Activated naive CD4-positive, alpha-beta T cell treated with anti-CD3 and anti-CD28 coated beads for 36 hours (primary cell): ENCODE measurements around the gene HECTD1. TPM values are rescaled to one million over a fixed set of nuclear protein-coding genes. Genes with fewer than 3 reads are reported as not detected.

ENCODE experiments used
- CTCF ChIA-PET: fragments of 350-600 bp; sonication (Branson Sonifier 250); formaldehyde crosslinking; loops from one replicate; lab custom pipeline; 2021; ENCODE audit warnings: antibody characterized with exemption; lab: Charles Lee
- DNase-seq: peaks from one replicate; pipeline ENCODE4 v3.0.0-alpha.2; 2020
- H3K27ac Mint-ChIP-seq: one replicate; pipeline ENCODE4 v1.8.0; 2021; ENCODE audit warnings: mild to moderate bottlenecking, mixed read lengths
- H3K27me3 Mint-ChIP-seq: one replicate; pipeline ENCODE4 v1.8.0; 2021; ENCODE audit warnings: low read depth, mixed read lengths
- H3K36me3 Mint-ChIP-seq: one replicate; pipeline ENCODE4 v1.8.0; 2021; ENCODE audit warnings: low read depth, mixed read lengths
- H3K4me1 Mint-ChIP-seq: one replicate; pipeline ENCODE4 v1.8.0; 2021; ENCODE audit warnings: low read depth, mixed read lengths
- H3K4me3 Mint-ChIP-seq: one replicate; pipeline ENCODE4 v1.8.0; 2021; ENCODE audit warnings: mild to moderate bottlenecking, moderate library complexity, mixed read lengths
- H3K9me3 Mint-ChIP-seq: one replicate; pipeline ENCODE4 v1.8.0; 2021; ENCODE audit warnings: mixed read lengths
- intact Hi-C: fragments of 100-400 bp; cut with micrococcal nuclease; formaldehyde crosslinking; loops from one replicate; pipeline ENCODE4 v1.15.1; 2023
- total RNA-seq, 2 experiments: library from RNA; stranded (reverse); gene quantifications; one replicate each; pipeline ENCODE4 v1.2.3, GENCODE V29; 2021

The HECTD1 gene
- total RNA-seq, 2 experiments from 2014 or later, result 61.5 to 64.1 TPM

DNA sequence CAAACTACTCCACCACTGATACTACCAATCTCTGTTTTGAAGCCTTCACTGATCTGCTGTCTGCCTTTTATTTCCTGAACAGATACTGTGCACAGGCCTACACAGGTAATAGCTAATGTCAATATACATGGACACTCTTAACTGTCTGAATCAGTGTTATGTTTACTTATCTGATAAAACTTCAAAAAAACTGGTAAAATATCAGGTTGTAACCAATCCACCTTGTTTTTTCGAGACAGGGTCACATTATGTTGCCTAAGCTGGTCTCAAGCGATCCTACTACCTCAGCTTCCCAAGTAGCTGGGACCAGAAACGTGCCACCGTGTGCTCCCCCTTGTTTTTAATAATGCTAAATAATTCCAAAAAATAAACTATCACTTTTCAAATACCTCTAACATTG, 43.5 kb downstream of the HECTD1 start:
- no peak overlapping the region for H3K4me3 Mint-ChIP-seq
- no peaks in the 10 kb centered on the region for H3K9me3 Mint-ChIP-seq
- CTCF ChIA-PET, result interaction anchor here (0.6 to 1.0 kb wide), 2 partner anchors 126 to 275 kb away, joined by 3 read pairs; no protein-coding TSS in a partner anchor
- no peak for DNase-seq
- H3K27ac Mint-ChIP-seq, result no peak overlapping the region
- H3K36me3 Mint-ChIP-seq, result peaks cover 31% of the 10 kb centered on the region
- no peaks in the 10 kb centered on the region for H3K4me1 Mint-ChIP-seq
- H3K27me3 Mint-ChIP-seq, result no peaks in the 10 kb centered on the region
- intact Hi-C loops, result no loop called here

DNA sequence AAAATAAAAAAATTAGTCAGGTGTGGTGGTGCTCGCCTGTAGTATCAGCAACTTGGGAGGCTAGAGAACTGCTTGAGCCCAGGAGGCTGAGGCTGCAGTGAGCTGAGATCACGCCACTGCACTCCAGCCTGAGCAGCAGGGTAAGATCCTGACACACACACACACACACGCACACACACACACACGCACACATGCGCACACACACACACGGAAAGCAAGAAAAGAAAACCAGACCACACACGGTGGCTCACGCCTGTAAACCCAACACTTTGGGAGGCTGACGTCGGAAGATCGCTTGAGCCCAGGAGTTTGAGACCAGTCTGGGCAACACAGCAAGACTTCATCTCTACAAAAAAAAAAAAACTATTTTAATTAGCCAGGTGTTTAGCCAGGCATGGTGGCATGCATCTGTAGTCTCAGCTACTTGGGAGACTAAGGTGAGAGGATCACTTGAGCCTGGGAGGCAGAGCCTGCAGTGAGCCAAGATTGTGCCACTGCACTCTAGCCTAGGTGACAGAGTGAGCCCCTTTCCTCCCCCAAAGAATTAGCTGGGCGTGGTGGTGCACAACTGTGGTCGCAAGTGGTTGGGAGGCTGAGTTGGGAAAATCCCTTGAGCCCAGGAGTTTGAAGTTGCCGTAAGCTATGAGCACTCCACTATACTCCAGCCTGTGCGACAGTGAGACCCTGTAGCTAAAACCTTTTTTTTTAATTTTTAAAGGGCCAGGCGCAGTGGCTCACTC, 44.5 kb downstream of the HECTD1 start:
- DNase-seq, result no peak
- Mint-ChIP-seq H3K36me3 (peaks cover 31% of the 10 kb centered on the region), H3K4me3 (no peak overlapping the region), H3K27me3 (no peaks in the 10 kb centered on the region), H3K27ac (no peak overlapping the region), H3K9me3 (no peaks in the 10 kb centered on the region), H3K4me1 (no peaks in the 10 kb centered on the region)
- intact Hi-C loops, result no loop called here
- CTCF ChIA-PET, result interaction anchor here (1.0 kb wide), 1 partner anchor 125 kb away, joined by 3 read pairs; no protein-coding TSS in a partner anchor

DNA sequence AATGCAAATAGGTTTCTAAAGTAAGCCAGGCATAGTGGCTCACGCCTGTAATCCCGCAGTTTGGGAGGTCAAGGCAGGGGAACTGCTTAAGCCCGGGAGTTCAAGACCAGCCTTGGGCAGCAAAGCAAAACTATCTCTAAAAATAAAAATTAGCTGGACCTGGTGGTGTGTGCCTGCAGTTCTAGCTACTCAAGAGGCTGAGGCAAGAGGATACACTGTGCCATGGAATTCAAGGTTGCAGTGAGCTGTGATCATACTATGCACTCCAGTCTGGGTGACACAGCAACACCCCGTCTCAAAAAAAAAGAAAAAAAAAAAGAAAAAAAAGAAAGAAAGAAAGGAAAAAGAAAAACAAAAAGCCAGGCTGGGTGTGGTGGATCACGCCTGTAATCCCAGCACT, 46.3 kb downstream of the HECTD1 start:
- Mint-ChIP-seq H3K4me1 (no peaks in the 10 kb centered on the region), H3K9me3 (no peaks in the 10 kb centered on the region), H3K4me3 (no peak overlapping the region), H3K27me3 (no peaks in the 10 kb centered on the region), H3K36me3 (peaks cover 25% of the 10 kb centered on the region), H3K27ac (no peak overlapping the region)
- intact Hi-C loops, result no loop called here
- no peak for DNase-seq
- CTCF ChIA-PET, result interaction anchor here (0.9 kb wide), 1 partner anchor 47 kb away, joined by 3 read pairs; the partner anchor contains the start of gene HECTD1

DNA sequence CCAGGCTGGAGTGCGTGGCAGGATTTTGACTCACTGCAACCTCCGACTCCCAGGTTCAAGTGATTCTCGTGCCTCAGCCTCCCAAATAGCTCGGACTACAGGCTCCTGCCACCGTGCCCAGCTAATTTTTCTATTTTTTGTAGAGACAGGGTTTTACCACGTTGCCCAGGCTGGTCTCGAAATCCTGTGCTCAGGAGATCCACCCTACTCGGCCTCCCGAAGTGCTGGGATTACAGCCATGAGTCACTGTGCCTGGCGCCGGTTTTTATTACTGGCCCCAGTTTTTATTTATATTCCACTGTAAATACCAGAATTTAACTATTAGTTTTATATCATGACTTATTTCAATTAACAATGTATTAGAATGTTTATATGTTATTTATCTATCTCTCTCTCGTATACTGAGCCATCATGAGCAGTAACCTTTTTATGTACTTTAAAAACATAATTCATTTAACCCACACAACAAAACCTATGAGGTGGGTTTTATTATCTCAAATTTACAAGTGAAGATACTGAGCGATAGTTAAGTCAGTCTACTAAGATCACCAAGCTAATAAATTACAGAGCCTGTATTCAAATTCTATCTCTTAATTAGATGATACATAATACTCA, 47.8 kb downstream of the HECTD1 start:
- intact Hi-C loops, result no loop called here
- Mint-ChIP-seq H3K27me3 (no peaks in the 10 kb centered on the region), H3K36me3 (peaks cover 23% of the 10 kb centered on the region), H3K4me1 (no peaks in the 10 kb centered on the region), H3K4me3 (no peak overlapping the region), H3K9me3 (no peaks in the 10 kb centered on the region), H3K27ac (no peak overlapping the region)
- no peak for DNase-seq
- CTCF ChIA-PET, result no interaction called here

DNA sequence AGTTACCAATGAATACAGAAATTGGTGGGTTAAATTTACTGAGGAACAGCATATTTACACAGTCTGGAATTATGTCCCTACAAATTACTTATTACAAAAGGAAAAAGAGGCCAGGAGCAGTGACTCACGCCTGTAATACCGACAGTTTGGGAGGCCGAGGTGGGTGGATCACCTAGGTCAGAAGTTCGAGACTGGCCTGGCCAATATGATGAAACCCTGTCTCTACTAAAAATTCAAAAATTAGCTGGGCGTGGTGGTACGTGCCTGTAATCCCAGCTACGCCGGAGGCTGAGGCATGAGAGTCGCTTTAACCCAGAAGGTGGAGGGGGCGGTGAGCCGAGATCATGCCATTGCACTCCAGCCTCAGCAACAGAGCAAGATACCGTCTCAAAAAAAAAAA, 52.6 kb downstream of the HECTD1 start:
- H3K36me3 Mint-ChIP-seq, result peaks cover 24% of the 10 kb centered on the region

DNA sequence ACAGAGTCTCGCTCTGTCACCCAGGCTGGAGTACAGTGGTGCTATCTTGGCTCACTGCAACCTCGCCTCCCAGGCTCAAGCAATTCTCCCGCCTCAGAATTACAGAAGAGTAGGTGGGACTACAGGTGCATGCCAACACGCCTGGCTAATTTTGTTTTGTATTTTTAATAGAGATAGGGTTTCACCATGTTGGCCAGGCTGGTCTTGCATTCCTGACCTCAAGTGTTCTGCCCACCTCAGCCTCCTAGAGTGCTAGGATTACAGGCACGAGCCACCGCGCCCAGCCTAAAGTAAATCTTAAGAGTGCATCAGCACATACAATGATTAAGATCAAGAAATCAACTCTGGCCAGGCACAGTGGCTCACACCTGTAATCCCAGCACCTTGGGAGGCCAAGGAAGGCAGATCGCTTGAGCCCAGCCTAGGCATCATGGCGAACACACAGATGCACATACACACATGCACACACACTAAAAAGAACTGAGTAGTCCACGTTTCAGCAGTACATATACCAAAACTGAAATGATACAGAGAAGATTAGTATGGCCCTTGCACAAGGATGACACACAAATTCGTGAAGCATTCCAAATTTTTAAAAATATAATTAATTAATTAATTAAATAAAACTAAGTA, 65.0 kb downstream of the HECTD1 start:
- H3K9me3 Mint-ChIP-seq, result no peaks in the 10 kb centered on the region
- H3K27ac Mint-ChIP-seq, result no peak overlapping the region
- DNase-seq, result no peak
- CTCF ChIA-PET, result no interaction called here
- intact Hi-C loops, result no loop called here
- H3K4me3 Mint-ChIP-seq, result no peak overlapping the region
- H3K36me3 Mint-ChIP-seq, result peaks cover 20% of the 10 kb centered on the region
- H3K27me3 Mint-ChIP-seq, result no peaks in the 10 kb centered on the region
- H3K4me1 Mint-ChIP-seq, result no peaks in the 10 kb centered on the region

More for the DNA sequence above, 52.6 kb downstream of the HECTD1 start:
- DNase-seq, result no peak
- CTCF ChIA-PET, result no interaction called here
- no peaks in the 10 kb centered on the region for H3K4me1 Mint-ChIP-seq
- no peaks in the 10 kb centered on the region for H3K27me3 Mint-ChIP-seq
- intact Hi-C loops, result no loop called here
- no peak overlapping the region for H3K4me3 Mint-ChIP-seq
- H3K27ac Mint-ChIP-seq, result no peak overlapping the region
- no peaks in the 10 kb centered on the region for H3K9me3 Mint-ChIP-seq

DNA sequence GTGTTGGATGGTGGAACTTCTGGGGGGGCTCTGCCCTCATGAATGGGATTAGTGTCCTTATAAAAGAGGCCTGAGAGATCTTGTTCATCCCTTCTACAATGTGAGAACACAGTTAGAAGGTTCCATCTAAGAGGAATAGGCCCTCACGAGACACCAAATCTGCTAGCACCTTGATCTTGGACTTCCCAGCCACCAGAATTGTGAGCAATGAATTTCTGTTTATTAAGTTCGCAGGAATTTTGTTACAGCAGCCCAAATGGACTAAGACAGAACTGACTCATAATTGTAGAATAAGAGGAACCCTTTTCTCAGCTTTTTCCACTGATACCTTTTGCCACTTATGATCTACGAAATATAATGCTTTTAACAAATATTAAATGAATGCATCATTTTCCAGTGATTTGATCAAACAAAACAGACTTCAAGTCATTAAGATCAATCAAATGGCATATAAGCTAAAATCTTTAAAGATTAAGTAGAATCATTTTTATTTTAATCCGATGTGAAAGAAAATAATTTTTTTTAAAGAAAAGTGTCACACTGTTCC, 68.2 kb downstream of the HECTD1 start:
- Mint-ChIP-seq H3K27me3 (no peaks in the 10 kb centered on the region), H3K36me3 (peaks cover 14% of the 10 kb centered on the region), H3K27ac (no peak overlapping the region), H3K9me3 (no peaks in the 10 kb centered on the region), H3K4me3 (no peak overlapping the region), H3K4me1 (no peaks in the 10 kb centered on the region)
- intact Hi-C loops, result no loop called here
- no peak for DNase-seq
- CTCF ChIA-PET, result no interaction called here

DNA sequence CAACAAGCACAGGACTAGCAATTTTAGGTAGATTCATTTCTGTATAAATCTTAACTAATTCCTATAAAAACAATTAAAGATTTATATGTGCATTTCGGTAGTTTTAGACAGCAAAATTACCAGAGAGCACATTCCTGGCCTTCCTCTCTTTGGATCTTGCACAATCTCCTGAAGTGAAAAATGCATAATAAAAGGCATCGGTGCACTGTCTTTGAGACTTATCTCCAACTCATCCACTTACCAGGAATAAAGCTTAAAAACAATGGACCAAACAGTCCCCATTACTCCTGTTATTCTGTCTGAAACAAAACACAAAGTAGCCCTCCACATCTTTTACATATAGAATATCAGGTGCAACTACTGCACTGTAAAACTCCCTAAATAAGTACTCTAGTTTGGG, 69.3 kb downstream of the HECTD1 start:
- no peaks in the 10 kb centered on the region for H3K27me3 Mint-ChIP-seq
- H3K4me1 Mint-ChIP-seq, result no peaks in the 10 kb centered on the region
- CTCF ChIA-PET, result no interaction called here
- no peaks in the 10 kb centered on the region for H3K9me3 Mint-ChIP-seq
- intact Hi-C loops, result no loop called here
- H3K4me3 Mint-ChIP-seq, result no peak overlapping the region
- H3K27ac Mint-ChIP-seq, result no peak overlapping the region
- peaks cover 15% of the 10 kb centered on the region for H3K36me3 Mint-ChIP-seq
- DNase-seq, result no peak

DNA sequence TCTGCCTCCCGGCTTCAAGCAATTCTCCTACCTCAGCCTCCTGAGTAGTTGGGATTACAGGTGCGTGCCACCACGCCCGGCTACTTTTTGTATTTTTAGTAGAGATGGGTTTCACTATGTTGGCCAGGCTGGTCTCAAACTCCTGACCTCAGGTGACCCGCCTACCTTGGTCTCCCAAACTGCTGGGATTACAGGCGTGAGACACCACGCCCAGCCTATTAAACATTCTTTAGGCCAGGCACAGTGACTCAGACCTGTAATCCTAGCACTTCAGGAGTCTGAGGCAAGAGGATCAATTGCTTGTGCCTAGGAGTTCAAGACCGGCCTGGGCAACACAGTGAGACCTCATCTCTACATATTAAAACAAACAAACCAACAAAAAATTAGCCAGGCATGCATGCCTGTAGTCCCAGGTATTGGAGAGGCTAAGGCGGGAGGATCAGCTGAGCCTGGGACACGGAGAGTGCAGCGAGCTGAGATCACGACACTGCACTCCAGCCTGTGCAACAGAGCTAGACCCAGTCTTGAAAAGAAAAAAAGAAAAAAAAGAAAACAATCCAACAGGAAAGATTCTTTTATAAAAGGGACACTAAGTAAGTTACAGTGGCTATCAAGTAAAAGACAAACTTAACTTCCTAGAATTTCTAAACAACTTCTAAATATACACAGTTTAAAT, 70.2 kb downstream of the HECTD1 start:
- CTCF ChIA-PET, result interaction anchor here (0.7 kb wide), 1 partner anchor 112 kb away, joined by 3 read pairs; no protein-coding TSS in a partner anchor
- peak overlapping the region; percentile 56 for H3K27ac Mint-ChIP-seq
- H3K27me3 Mint-ChIP-seq, result no peaks in the 10 kb centered on the region
- no peak overlapping the region for H3K4me3 Mint-ChIP-seq
- intact Hi-C loops, result no loop called here
- no peaks in the 10 kb centered on the region for H3K9me3 Mint-ChIP-seq
- DNase-seq, result no peak
- H3K4me1 Mint-ChIP-seq, result no peaks in the 10 kb centered on the region
- peaks cover 16% of the 10 kb centered on the region for H3K36me3 Mint-ChIP-seq

DNA sequence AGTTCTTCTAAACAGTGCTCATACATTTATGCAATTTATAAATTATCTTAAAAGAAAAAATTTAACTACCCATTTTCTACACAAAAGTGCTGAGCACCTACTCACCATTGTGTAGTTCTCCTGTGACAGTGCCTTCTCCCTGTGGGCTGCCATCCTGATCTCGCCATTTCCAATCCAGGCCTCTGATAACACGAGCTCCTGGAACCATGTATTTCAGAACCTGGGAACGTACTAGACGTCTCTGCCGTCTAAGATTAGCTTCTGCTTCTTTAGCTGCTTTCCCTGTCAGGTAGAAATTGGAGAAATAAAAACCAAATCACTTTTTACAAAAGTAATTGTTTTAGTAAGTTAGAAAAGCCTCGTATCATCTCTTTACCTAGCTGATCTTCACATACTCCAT, 74.5 kb downstream of the HECTD1 start:
- Mint-ChIP-seq H3K27ac (no peak overlapping the region), H3K4me1 (peaks cover 10% of the 10 kb centered on the region), H3K9me3 (no peaks in the 10 kb centered on the region), H3K4me3 (no peak overlapping the region), H3K27me3 (no peaks in the 10 kb centered on the region), H3K36me3 (peaks cover 23% of the 10 kb centered on the region)
- DNase-seq, result no peak
- CTCF ChIA-PET, result no interaction called here
- intact Hi-C loops, result no loop called here

DNA sequence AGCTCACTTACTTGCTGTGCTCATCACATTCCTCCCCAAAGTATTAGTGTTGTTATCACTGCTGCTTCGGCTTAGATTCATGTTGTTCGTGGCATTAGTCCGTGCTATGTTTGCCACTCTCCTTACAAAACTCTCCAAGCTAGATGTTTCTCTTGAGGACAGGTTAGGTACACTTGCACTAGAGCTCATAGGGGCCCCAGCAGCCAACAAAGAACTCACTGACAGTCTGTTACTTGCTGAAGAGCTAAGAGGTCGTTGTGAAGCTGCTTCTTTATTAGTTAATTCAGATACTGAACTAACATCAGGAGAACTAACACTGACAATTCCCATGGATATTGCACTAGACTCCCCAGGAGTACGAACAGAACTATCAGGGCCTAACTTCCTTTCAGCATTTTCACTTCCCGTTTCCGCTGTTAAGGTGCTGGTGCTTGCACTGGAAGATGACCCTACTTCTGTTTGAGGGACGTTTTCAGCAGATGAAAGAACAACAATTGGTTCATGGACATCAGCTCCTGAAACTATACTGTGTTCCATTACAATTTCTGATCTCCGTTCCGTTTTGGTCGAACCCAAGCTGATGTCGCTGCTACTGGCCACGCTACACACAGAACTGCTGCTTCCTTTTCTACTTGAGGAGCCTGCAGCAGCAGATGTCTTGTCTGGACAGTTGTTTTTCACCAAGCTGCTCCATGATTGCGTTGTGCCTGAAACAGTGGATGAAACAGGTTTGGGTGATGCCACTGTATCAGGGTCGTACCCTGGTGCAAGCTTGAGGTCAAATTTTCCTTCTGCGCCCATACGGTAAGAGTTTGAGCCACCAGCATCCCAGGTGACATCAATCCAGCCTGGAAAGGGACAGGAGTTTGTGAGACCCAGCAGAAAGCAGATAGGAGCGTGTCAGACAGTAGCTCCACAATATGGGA, 78.7 kb downstream of the HECTD1 start:
- no peak overlapping the region for H3K4me3 Mint-ChIP-seq
- CTCF ChIA-PET, result interaction anchor here (0.5 to 1.1 kb wide), 3 partner anchors 46 to 193 kb away, joined by 3 read pairs; partner anchors contain the start of gene HECTD1
- H3K36me3 Mint-ChIP-seq, result peaks cover 36% of the 10 kb centered on the region
- intact Hi-C loops, result loop anchor here (5.0 kb wide), 1 partner anchor 102 kb away; the partner anchor contains the start of genes AP4S1 and STRN3
- no peak for DNase-seq
- no peaks in the 10 kb centered on the region for H3K9me3 Mint-ChIP-seq
- peak overlapping the region; percentile 3 for H3K27ac Mint-ChIP-seq
- H3K4me1 Mint-ChIP-seq, result peaks cover 25% of the 10 kb centered on the region
- no peaks in the 10 kb centered on the region for H3K27me3 Mint-ChIP-seq
